ENCODE measurements around the gene NPW.

GRCh38 chr16:2053897-2054296, 34.3 kb downstream of the NPW start:
- TF ChIP-seq, protein P1, sequence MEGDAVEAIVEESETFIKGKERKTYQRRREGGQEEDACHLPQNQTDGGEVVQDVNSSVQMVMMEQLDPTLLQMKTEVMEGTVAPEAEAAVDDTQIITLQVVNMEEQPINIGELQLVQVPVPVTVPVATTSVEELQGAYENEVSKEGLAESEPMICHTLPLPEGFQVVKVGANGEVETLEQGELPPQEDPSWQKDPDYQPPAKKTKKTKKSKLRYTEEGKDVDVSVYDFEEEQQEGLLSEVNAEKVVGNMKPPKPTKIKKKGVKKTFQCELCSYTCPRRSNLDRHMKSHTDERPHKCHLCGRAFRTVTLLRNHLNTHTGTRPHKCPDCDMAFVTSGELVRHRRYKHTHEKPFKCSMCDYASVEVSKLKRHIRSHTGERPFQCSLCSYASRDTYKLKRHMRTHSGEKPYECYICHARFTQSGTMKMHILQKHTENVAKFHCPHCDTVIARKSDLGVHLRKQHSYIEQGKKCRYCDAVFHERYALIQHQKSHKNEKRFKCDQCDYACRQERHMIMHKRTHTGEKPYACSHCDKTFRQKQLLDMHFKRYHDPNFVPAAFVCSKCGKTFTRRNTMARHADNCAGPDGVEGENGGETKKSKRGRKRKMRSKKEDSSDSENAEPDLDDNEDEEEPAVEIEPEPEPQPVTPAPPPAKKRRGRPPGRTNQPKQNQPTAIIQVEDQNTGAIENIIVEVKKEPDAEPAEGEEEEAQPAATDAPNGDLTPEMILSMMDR (IDR thresholded peaks at IDR 0.05): no peak
- TF ChIP-seq POLR2AphosphoS5 (IDR thresholded peaks at IDR 0.05): no peak
- TF ChIP-seq POLR2A (IDR thresholded peaks at IDR 0.05; ENCODE audit: low read depth): no peak
- no peak for TF ChIP-seq EP300 (IDR thresholded peaks at IDR 0.05)

All from esophagus muscularis mucosa (tissue), 4 donors.